Measurements from ENCODE around the gene SELENOI.

SELENOI gene

DNA sequence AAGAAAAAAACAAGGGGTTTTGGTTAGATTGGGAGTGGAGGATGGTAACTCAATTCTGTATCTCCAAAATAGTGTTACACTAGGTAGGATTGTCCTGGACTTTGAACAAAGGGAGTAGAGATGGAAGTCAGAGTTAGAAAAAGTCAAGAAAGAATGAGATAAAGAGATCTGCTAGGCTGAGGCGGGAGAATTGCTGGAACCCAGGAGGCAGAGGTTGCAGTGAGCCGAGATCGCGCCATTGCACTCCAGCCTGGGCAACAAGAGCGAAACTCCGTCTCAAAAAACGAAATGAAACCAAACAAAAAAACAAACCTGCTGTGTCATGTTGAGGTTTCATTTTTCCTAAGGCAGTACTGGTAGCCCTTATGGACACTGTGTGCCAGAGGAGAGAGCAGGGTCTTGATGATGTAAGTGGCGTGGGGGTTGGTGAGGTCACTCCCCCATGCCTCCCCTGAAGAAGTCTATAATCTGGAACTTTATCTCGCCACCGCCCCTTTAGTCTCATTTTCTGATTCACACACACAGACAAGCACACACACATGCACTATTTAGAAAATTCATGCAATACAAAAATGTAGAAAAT lies 66.2 kb downstream of the SELENOI start:
- DNase-seq = no peak

DNA sequence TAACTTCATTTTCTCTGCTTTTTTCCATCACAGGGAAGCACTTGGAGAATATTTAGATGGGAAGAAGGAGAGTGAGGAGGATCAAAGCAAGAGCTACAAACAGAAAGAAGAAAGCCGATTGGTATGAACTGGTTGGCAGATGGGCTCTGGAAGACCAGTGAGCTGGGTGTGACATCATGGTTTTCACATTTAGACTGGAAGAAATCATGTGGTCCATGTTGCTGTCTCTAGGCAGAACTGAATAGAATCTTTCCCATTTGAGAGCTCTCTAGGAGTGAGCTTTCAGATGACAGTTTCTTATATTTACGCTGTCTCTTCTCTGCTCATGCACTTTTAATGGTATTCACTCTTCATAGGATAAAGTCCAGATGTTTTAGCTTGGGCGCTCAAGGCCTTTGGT lies 68.4 kb downstream of the SELENOI start:
- DNase-seq = no peak

DNA sequence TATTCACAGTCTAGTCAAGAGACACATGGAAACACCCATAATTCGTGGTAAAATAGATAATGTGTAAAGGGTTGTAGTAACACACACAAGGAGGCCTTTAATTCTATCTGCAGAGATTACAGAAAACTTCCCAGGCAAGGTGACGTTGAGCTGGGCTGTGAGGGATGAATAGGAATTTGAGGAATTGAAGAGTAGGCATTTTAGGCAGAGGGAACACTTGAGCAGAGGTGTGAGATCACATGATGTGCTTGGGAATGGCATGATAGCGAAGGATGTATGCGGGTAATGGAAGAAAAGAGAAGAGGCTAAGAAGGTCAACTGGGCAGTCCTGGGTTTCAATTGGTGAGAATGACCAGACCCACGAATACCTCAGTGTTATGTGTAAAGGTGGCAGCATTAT lies 76.0 kb downstream of the SELENOI start:
- no peak for DNase-seq

DNA sequence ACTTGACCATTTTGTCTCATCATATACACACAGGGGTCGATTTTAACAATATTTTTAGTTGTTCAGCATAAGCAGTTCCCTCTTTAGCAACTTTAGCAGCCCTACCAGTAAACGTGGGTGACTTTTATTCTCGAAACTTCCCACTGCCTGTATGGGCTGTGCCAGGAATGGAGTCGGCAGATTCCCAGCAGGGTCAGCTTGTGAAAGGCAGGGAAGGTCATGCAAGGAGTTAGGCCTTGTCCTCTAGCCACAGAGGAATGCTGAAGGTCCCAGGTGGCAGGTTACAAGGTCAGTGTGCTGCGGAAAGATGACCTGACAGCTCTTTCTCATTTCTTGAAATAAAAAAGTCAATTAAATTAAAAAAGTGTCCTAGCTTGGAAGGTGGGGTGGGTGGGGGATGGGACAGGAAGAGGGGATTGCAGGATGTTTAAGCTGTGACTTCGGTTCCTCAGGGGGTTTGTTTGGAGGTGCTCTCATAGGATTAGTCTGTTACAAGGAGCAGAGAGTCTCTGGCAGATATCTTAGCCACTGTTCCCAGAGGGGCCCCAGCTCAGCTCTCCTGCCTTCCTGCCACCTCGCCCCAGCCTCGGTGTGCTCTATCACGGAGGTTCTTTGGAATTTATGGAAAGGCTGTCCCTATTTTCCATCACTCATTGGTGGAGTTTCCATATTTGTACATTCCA lies 77.1 kb downstream of the SELENOI start:
- no peak for DNase-seq

DNA sequence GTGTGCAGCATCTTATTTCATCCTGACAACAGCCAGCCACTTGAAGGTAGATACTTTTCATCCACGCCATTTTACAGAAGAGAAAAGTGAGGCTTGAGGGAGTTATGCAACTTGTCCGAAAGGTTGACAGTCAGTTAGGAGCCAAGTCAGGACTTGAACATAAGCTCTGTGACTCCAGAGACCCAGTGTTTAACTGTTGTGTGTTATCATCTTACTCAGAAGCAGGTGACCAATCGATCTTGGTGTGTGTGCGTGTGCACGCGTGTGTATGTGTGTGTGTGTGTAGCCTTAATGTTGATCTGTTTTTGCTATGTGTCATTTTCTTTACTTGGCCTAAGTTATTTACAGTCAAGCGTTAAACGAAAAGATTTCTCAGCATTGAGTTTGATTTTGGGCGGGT lies 77.8 kb downstream of the SELENOI start:
- no peak for DNase-seq

DNA sequence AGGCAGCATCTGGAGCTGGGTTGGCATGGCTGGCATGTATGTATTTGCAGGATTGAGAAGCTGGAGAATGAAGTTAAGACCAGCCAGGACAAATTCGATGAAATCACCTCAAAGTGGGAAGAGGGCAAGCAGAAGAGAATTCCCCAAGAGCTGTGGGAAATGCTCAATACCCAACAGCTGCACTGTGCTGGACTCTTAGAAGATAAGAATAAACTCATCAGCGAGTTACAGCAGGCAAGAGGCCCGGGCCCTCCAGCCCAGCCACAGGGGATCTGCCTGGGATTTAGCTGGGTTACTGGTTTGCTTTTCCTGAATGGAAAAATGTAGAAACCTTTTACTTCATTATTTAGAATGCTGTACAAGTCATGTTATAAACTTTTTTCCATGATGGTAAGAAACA lies 78.3 kb downstream of the SELENOI start:
- no peak for DNase-seq

DNA sequence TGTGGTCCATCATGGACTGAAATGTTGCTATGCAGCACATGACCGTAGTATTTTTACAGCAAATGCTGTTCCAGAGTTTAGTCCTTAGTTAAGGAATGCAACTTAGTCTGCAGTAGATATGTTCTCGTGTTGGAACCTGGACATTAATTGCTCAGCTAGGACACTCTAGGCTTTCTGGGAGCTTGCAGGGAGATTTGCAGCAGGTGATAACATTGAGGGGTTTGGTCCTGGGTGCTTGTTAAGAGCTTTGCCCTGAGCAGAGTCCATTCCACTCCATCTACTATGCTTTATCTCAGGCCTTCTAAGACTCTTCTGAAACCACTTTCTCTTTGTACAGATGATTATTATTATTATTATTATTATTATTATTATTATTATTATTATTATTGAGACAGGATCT lies 82.9 kb downstream of the SELENOI start:
- no peak for DNase-seq

DNA sequence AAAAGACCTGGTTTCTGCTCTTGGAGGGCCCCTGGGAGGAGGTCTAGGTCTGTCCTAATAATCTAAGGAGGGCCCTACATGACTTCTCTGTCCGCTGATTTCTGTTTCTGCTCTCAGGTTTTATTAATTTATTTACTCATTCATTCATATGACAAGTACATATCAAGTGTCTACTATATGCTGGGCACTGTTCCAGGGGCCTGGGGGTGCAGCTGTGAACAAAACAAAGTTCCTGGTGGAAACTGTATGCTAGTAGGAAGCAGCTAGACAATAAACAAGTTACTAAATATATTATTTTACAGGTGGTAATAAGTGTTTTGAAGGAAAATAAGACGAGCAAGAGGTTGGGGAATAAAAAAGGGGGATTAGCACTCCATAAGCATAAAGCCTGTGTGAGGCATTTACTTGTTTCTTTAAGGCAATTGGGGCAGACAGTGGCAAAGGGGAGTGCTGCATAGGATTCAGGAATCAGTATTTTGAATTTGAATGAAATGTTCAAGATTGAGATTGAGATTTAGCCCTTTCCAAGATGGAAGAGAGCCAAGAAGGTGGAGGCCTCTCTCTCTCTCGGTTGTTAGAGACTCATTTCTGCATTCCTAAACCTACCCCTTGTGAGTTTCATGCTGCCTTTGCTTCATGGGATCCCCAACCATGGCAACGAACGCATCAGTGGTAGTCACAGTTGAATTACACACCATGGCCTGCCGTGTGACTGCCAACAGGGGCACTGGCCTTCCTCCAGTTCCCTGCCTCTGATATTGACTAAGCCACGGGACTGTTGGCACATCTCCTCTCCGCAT lies 84.0 kb downstream of the SELENOI start:
- peak; percentile 46 for DNase-seq

DNA sequence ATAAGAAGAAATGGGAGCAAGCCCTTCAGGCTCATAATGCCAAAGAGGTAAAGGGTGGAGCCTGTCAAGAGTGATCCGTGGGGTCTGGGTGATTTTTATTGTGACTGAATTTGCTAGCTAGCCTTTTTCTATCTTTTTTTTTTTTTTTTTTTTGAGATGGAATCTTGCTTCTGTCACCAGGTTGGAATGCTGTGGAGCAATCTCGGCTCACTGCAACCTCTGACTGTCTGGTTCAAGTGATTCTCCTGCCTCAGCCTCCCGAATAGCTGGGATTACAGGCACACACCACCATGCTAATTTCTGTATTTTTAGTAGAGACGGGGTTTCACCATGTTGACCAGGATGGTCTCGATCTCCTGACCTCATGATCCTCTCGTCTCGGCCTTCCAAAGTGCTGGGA lies 84.9 kb downstream of the SELENOI start:
- no peak for DNase-seq

DNA sequence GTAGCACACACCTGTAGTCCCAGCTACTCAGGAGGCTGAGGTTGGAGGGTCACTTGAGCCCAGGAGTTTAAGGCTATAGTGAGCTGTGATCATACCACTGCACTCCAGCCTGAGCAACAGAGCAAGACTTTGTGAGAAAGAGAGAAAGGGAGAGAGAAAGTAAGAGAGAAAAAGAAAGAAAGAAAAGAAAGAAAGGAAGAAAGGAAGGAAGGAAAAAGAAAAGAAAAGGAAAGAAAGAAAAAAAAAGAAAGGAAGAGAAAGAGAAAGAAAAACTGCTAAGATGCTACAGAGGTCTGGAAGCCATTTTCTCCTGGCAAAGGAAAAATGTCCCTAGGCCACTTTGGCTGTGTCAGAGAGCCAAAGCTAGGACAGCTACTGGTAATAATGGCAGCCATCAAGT lies 86.4 kb downstream of the SELENOI start:
- no peak for DNase-seq

DNA sequence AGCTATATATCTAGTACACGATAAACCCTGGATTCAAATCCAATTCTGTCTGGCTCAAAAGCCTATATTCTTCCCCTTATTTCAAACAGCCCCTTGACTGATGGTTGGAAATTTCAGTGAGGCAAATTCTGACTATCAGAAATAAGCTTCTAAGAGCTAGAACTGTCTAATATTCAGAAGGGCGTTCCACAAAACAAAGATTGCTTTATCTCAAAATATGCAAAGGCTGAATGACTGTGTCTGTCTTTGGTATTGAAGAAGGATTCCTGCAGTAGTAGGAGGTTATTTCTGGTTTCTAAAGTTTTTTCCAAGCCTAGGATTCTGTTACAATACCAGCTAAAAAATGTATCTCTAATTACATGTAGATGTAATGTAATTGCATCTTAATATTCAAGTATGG lies 86.9 kb downstream of the SELENOI start:
- DNase-seq = no peak

DNA sequence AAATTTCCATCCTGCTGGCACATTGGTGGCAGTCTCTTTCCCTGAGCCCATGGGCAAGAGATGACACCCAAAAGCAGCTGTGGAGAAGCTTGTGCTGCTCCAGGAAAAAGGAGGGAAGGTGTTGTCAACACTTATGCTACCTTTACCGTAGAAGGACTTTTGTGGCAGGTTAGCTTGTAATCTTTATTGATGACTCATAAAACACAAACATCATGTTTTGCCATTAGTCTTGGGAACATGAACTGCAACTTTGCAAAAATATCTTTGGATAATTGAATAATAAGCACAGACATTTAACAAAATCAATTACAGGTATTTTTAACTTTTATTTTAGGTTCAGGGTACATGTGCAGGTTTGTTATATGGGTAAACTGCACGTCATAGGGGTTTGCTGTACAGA lies 89.2 kb downstream of the SELENOI start:
- no peak for DNase-seq

DNA sequence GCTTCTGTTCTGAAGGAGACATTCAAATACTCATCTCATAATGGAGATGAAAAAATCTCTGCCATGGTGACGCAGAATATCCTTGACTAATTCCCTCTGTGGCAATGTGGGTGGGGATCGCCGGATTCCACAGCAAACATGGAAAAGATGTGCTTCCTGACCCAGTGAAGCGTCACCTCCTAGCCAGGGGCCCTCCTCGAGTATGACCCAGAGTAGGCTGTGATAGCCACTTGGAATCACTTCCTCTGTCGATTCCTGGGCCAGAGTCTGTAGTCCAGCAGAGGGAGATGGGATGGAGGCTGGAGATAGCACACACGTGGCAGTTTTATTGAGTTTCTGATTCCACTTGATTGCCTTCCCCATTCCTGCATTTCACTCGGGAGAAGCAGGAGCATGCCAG lies 92.6 kb downstream of the SELENOI start:
- DNase-seq = no peak

DNA sequence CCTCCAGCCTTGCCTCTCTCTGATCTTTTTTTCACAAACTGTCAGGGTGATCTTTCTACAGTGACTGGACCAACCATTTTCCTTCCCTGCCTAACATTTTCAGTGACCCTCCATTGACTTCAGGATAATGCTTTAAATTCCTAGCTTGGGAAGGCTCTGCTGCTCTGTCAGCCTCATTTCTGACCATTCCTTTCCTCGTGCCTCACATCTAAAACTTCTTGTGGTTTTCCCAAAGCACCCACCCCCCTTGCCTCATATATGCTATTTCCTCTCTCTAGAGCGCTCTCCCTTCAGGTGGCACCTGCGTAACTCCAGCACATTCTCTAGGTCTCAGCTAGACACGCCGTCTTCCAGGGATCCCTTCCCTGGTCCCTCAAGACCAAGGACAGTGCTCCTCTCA lies 93.0 kb downstream of the SELENOI start:
- DNase-seq = no peak

DNA sequence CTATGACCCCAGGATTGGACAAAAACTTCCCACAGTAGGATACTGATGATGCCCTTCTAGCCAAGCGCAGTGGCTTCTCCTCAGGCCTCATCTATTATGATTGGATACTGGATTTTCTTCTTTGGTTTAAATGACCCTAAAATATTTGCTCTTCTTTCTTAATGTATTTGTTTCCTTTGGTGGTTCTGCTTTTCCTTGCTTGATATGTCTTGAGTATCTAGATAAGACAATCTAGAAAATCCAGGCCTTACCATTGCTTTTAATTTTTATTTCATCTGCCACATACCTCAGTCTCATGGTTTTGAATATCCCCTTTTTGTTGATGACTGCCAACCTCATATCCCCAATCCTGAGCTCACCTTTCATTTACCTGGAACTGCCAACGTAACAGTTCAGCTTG lies 96.4 kb downstream of the SELENOI start:
- no peak for DNase-seq

DNA sequence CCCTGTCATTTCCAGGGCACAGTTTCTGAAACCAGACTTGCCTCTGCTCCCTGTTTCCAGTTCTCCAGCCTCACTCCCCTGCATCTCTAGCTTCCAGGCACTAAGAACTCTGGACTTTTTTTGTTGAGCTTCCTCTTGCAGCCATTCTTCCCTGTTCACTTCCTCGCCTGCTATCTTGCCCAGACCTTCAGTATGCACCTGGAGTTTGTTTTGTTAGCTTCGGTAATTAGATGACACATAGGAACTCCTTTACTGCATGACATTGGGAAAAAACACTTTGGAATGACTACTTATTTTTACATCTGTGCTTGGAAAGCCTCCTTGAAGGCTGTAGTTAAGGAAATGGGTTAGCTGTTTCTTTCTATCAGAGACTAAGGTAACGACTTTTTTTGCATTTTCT lies 96.8 kb downstream of the SELENOI start:
- no peak for DNase-seq

DNA sequence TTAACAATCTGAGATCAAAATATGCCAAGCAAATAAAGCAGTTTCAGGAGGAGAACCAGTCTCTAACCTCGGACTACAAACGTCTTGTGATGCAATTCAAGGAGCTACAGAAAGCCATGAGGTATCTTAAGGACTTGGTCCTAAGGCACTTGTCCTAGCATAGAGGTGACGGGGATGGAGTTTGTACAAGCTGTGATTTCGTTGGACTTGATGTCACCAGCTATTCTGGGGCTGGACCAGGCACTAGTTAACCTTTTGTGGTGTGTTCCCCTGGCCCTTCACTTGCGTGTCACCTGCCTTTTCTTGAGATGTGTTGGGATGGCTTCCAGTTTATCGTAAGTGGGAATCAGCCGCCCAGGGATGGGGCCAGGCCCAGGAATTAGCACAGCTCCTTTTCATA lies 98.3 kb downstream of the SELENOI start:
- DNase-seq = no peak
